Fibroblast of the conjunctiva (primary cell): Measurements from ENCODE around the gene LGMN.
"Not testable (repeated sequence)": the region's sequence is repeated elsewhere in the genome, so short reads cannot be mapped to it uniquely, and the experiment has no call there.

Experiments used
- DNase-seq: peaks from one replicate; pipeline ENCODE4 v3.0.0-alpha.2; 2010; ENCODE audit warnings: low read depth

Gene LGMN

GRCh38 chr14:92694807-92695206 lies 53.6 kb downstream of the LGMN start:
- DNase-seq: no peak

GRCh38 chr14:92693998-92694795 lies 54.2 kb downstream of the LGMN start:
- no peak for DNase-seq

GRCh38 chr14:92692822-92693226 lies 55.6 kb downstream of the LGMN start:
- DNase-seq: no peak

DNA sequence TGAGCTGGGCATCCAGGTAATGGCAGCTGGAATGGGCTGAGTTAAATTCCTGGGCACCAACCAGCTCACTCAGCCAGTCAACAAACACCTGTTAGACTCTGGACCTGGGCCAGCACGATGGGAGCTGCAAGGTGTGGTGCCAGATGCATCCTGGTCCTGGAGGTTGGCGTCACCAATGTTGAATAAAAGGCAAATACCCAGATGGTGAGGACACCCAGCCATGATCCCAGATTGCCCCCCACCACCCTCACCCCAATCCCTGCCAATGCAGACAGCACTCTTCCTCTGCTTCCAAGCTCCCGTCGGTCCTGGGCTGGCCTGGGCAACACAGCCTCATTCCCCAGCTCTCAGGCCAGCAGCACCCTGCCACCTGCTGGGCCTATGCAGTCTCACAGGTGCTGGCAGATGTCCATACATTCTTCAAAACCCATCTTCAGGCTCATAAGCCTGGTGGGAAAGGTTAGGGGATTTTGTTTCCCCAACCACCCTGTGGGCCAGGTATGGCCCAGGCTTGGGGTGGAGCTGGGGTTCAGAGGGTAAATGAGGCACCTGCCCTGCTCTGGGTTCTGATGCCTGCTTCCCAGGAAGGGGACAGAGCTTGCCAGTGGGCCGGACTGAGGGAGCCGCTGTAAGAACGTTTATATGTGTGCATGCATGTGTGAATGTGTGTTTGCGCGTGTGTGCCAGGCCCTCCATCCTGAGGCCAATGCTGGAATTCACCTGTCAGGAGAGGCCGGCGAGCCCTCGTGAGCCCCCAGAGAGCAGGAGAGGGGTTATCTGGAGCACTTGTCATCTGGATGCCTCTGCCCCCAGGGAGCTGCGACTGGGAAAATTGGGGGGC lies 58.0 kb downstream of the LGMN start:
- DNase-seq: peak; percentile 35

GRCh38 chr14:92688434-92689375 lies 59.7 kb downstream of the LGMN start:
- DNase-seq: no peak

- no peak for DNase-seq
These were observed 60.6 kb downstream of the LGMN start for GRCh38 chr14:92687681-92688433.

DNA sequence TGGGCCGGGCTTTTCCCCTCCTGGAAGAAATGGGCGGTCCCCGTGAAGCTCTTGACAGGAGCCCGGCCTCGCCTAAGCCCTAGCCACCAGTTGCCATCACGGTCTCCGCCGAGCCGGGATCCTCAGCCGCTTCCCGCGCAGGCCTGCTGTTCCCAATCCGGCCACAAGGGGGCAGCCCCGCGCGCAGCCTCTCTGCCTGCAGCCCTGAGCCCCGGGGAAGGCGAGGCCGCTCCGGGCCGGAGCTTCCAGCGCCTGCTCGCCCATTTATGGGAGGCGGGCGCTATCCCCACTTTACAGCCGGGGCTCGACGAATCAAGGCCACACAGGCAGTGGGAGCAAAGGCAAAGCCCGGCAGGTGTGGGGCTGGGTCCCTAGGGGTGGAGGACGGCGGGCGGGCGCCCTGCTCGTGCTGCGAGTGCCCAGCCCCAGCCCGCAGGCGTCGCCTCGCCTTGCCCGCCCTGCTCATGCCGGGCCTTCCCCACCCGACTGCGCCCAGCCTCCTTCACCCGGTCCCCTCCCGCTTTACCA lies 61.5 kb downstream of the LGMN start:
- DNase-seq: peak; percentile 22

GRCh38 chr14:92686411-92686899 lies 62.0 kb downstream of the LGMN start:
- no peak for DNase-seq

GRCh38 chr14:92685784-92686355 lies 62.6 kb downstream of the LGMN start:
- no peak for DNase-seq

GRCh38 chr14:92684801-92685560 lies 63.4 kb downstream of the LGMN start:
- DNase-seq: no peak

DNA sequence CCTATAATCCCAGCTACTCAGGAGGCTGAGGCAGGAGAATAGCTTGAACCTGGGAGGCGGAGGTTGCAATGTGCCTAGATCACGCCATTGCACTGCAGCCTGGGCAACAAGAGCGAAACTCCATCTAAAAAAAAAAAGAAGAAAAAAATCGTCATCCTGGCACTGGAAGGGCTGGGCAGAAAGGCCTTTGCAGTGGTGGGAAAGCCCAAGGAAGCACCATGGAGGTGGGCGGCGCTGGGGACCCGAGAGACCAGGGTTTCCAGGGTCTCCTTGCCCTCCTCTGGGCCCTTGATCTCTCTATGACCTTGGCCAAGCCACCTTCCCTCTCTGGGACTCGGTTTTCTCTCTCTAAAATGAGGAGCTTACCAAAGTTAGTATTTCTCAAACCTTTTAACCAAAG lies 65.4 kb downstream of the LGMN start:
- DNase-seq: no peak

GRCh38 chr14:92680781-92681650 lies 67.4 kb downstream of the LGMN start:
- peak; percentile 53 for DNase-seq

DNA sequence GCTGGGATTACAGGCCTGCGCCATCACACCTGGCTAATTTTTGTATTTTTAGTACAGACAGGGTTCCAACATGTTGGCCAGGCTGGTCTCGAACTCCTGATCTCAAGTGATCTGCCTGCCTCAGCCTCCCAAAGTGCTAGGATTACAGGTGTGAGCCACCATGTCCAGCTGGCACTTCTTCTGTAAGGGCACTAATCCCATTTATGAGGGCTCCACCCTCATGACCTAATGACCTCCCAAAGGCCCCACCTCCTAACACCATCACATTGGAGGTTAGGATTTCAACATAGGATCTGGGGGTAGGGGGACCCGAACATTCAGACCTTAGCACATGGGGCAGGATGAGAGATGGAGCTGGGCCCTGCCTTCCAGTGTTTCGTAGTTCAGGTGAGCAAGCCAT lies 68.1 kb downstream of the LGMN start:
- DNase-seq: not testable (repeated sequence)

DNA sequence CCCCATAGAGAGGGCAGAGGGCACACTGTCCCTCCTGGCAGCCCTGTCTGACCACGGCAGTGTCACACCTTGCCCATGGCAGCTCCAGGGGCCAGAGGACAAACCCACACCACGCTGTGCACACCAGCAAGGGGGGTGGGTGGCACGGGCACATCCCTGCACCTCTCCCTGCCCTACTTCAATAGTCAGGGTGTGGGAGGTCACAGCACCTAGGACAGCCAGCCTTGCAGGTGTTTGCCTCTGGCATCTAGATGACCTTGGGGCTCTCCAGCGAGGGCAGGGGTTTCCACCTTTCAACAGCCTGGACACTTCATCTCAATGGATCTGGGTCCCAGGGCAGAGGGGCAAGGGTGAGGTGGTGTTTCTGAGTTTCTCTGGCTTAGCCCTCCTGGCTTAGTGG lies 69.2 kb downstream of the LGMN start:
- DNase-seq: no peak

DNA sequence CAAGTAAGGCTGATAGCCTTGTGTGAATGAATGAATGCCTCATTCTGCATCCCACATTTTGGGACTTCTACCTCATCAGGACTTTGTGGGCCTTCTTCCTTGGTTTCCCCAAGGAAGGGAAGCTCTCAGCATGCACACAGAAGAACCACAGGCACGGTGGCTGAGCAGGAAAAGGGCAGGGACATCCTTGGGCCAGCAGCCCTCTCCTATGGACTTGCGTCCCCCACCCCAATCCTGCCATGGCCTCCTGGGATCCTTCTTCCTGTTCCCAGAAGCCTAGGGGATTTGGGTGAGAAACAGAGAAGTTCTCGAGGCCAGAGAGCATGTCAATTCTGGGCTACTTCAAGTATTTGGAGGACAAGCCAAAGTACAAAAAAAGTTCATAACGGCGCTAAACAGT lies 69.7 kb downstream of the LGMN start:
- DNase-seq: no peak

- DNase-seq: no peak
These were observed 70.5 kb downstream of the LGMN start for GRCh38 chr14:92677955-92678354.

DNA sequence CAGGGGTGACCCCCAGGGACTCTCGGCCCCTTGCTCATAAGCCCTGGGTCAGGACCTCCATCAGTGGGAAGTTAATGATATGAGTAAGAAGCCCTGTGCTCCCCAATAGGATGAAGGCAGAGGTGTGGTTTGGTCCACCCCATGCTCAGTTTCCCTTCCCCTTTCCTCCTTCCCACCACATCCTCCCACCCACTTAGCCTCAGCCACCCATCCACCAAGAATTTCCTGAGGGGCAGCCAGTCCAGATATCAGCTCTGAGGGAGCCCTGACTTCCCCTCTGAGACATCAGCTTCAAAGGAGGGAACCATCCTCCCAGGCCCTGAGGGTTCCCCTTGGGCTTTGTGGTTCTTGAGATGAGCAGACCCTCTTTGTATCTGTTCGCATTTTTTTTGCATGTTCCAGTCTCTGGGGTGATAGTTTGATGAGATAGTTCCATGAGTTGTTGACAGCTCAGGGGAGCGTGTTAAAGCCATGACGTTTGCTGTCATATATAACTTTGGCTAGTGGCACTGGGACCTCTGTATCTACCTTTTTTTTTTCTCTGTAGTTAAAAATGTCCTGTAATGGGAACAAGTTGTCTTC lies 71.2 kb downstream of the LGMN start:
- DNase-seq: no peak

DNA sequence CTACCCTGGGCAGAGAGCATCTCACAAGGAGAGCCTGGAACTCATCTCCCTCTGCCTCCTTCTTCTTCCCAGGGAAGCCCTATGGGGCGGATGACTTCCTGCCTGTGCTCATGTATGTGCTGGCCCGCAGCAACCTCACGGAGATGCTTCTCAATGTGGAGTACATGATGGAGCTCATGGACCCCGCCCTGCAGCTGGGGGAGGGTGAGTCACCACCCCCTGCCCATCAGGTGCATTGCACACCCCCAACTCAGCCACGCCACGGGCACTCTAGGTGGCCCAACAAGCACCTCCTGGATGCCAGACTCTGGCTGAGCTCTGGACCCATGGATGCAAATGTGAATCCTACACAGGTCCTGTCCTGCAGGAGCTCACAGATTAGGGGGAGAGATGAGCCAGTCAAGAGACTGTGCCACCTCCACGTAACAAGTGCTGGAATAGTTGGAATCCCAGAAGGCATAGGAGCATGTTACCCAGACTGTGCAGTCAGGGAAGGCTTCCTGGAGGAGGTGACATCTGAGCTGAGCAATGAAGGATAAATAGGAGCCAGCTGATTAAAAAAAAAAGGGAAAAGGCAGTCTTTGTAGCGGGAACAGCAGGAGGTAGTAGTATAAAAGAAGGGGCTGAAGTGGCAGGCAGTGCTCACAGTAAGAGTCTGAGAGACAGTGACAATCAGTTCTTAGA lies 71.9 kb downstream of the LGMN start:
- no peak for DNase-seq
